IMR-90 (cell line): ENCODE data around the gene NKAIN2.

Source experiments
- POLR2A ChIP-seq: IDR thresholded peaks from 2 replicates; pipeline ENCODE4 v1.6.1; 2012; ENCODE audit warnings: mild to moderate bottlenecking, low read depth, low read length
- RAD21 ChIP-seq: IDR thresholded peaks from 2 replicates; pipeline ENCODE4 v1.6.1; 2012; ENCODE audit warnings: low read length, improper control_type of control experiment

GRCh38 chr6:124260337-124260736 lies 456.7 kb downstream of the NKAIN2 start:
- no peak for TF ChIP-seq RAD21
- no peak for TF ChIP-seq POLR2A
